ENCODE data around the gene ACOT8. TPM values are rescaled to one million over a fixed set of nuclear protein-coding genes. Genes with fewer than 3 reads are reported as not detected.

Gene ACOT8
- total and polyA plus RNA-seq, 2 donors (not counting 3 experiments of a cell fraction or from before 2014, with no cell fraction given): 15.5 to 50.9 TPM

GRCh38 chr20:45897692-45898091, 40.5 kb upstream of the ACOT8 start:
- POLR2A ChIA-PET: no interaction called here
- FAIRE-seq: no peak
- H3K9me1 ChIP-seq (replicated peaks; ENCODE audit: control insufficient read depth, extremely low read depth, insufficient read depth, low read length): no peaks in the 10 kb centered on the region
- H3K4me3 ChIP-seq (replicated peaks in 1 of 3; ENCODE audit: insufficient read depth in 1 of 3, low read depth in 1 of 3, low read length in 3 of 3): no peak overlapping the region
- dilution Hi-C loops (cut with MboI; ENCODE audit: extremely low pct_ligation_motif_present, low sequenced_read_pairs) (no loop called here), intact Hi-C loops (cut with micrococcal nuclease) (no loop called here)
- no peak overlapping the region for H2AFZ ChIP-seq (ENCODE audit: low read depth, low read length)
- DNase-seq (ENCODE audit: low read depth, low spot score): no peak
- H3K9ac ChIP-seq (replicated peaks; ENCODE audit: extremely low read depth, insufficient read depth, low read length): no peak overlapping the region
- H3K4me1 ChIP-seq (ENCODE audit: control insufficient read depth, extremely low read depth, insufficient read depth, low read length): peaks cover 2% of the 10 kb centered on the region
- no TSS peak for BruUV-seq (replicated peaks)
- H3K4me2 ChIP-seq (ENCODE audit: insufficient read depth, low read length): no peak overlapping the region
- no peaks in the 10 kb centered on the region for H3K79me2 ChIP-seq (ENCODE audit: control insufficient read depth, insufficient read depth, low read length)
- no peaks in the 10 kb centered on the region for H3K9me3 ChIP-seq (replicated peaks; ENCODE audit: control insufficient read depth, insufficient read depth, low read length)
- H3K36me3 ChIP-seq (ENCODE audit: control insufficient read depth in 2 of 2, extremely low read depth in 1 of 2, insufficient read depth in 2 of 2, low read length in 2 of 2): peaks cover 4 to 35% of the 10 kb centered on the region in 2 experiments
- H3K27ac ChIP-seq (ENCODE audit: insufficient read depth, low read depth, low read length): no peak overlapping the region
- no peaks in the 10 kb centered on the region for H3K27me3 ChIP-seq (ENCODE audit: control insufficient read depth in 2 of 2, insufficient read depth in 2 of 2, low read length in 2 of 2)
- no peak for TF ChIP-seq POLR2AphosphoS5 (IDR thresholded peaks at IDR 0.05; ENCODE audit: insufficient read depth, low read depth, low read length)
- TF ChIP-seq MAX (IDR thresholded peaks at IDR 0.05; ENCODE audit: insufficient read depth, insufficient read length): no peak
- CTCF ChIA-PET: interaction anchor here (0.7 kb wide), 1 partner anchor 12 kb away, joined by 3 read pairs; no protein-coding TSS in a partner anchor
- H4K20me1 ChIP-seq (replicated peaks; ENCODE audit: control insufficient read depth, extremely low read depth, insufficient read depth, low read length): no peaks in the 10 kb centered on the region

DNA sequence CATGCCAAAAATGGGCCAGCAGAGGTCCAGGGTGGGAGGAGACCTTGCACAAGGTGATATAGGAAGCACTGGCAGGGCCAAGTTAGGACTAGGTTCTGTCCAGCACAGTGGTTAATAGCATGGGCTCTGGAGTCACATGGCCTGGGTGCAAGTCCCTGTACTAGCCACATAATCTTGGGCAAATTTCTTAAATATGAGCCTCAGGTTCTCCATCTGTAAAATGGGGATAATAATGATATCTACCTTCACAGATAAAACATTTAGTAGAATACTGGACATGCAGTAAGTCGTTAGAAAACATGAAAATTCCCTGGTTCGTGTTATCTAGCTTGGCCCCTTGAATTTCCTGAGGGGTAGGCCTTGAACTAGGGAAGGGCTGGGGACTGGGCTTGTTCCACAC, 40.1 kb upstream of the ACOT8 start:
- H3K4me1 ChIP-seq (ENCODE audit: control insufficient read depth, extremely low read depth, insufficient read depth, low read length): peaks cover 6% of the 10 kb centered on the region

More for the DNA sequence above, 40.1 kb upstream of the ACOT8 start:
- no peaks in the 10 kb centered on the region for H3K9me3 ChIP-seq (replicated peaks; ENCODE audit: control insufficient read depth, insufficient read depth, low read length)
- H3K4me2 ChIP-seq (ENCODE audit: insufficient read depth, low read length): no peak overlapping the region
- H2AFZ ChIP-seq (ENCODE audit: low read depth, low read length): no peak overlapping the region
- TF ChIP-seq JUN (IDR thresholded peaks at IDR 0.05; ENCODE audit: borderline replicate concordance, insufficient read depth, insufficient read length, low read depth) (no peak), EZH2 (IDR thresholded peaks at IDR 0.05; ENCODE audit: borderline replicate concordance, low read depth, low read length, severe bottlenecking) (no peak), MAX (IDR thresholded peaks at IDR 0.05; ENCODE audit: insufficient read depth, insufficient read length) (no peak), CTCF (IDR thresholded peaks at IDR 0.05; ENCODE audit: extremely low read depth in 1 of 2, insufficient read depth in 1 of 2, low read depth in 1 of 2, low read length in 2 of 2) (no peak), FOS (IDR thresholded peaks at IDR 0.05; ENCODE audit: borderline replicate concordance, insufficient read depth, low read length) (no peak), POLR2AphosphoS5 (IDR thresholded peaks at IDR 0.05; ENCODE audit: insufficient read depth, low read depth, low read length) (no peak)
- intact Hi-C loops (cut with micrococcal nuclease) (no loop called here), dilution Hi-C loops (cut with MboI; ENCODE audit: extremely low pct_ligation_motif_present, low sequenced_read_pairs) (no loop called here)
- ChIA-PET CTCF (interaction anchor here (0.6 to 0.7 kb wide), 2 partner anchors 13 to 536 kb away, joined by 3 read pairs; no protein-coding TSS in a partner anchor), POLR2A (no interaction called here)
- DNase-seq (ENCODE audit: low read depth, low spot score) (no peak), FAIRE-seq (no peak)
- H4K20me1 ChIP-seq (replicated peaks; ENCODE audit: control insufficient read depth, extremely low read depth, insufficient read depth, low read length): no peaks in the 10 kb centered on the region
- peaks cover 4 to 34% of the 10 kb centered on the region in 2 experiments for H3K36me3 ChIP-seq (ENCODE audit: control insufficient read depth in 2 of 2, extremely low read depth in 1 of 2, insufficient read depth in 2 of 2, low read length in 2 of 2)
- H3K27me3 ChIP-seq (ENCODE audit: control insufficient read depth in 2 of 2, insufficient read depth in 2 of 2, low read length in 2 of 2): no peaks in the 10 kb centered on the region
- no peak overlapping the region for H3K4me3 ChIP-seq (replicated peaks in 1 of 3; ENCODE audit: insufficient read depth in 1 of 3, low read depth in 1 of 3, low read length in 3 of 3)
- H3K9me1 ChIP-seq (replicated peaks; ENCODE audit: control insufficient read depth, extremely low read depth, insufficient read depth, low read length): no peaks in the 10 kb centered on the region
- no peaks in the 10 kb centered on the region for H3K79me2 ChIP-seq (ENCODE audit: control insufficient read depth, insufficient read depth, low read length)
- H3K9ac ChIP-seq (replicated peaks; ENCODE audit: extremely low read depth, insufficient read depth, low read length): no peak overlapping the region
- H3K27ac ChIP-seq (ENCODE audit: insufficient read depth, low read depth, low read length): no peak overlapping the region
- no TSS peak for BruUV-seq (replicated peaks)
